Astrocyte of the cerebellum (primary cell): ENCODE data around the gene SLC7A14.

Experiments
- DNase-seq: peaks from one replicate; pipeline ENCODE4 v3.0.0-alpha.2; 2011; ENCODE audit warnings: low read depth
- H3K4me3 ChIP-seq: 2 replicates; pipeline ENCODE4 v1.5.1; 2011; ENCODE audit warnings: mild to moderate bottlenecking, low read depth, low read length, moderate library complexity
- in situ Hi-C: cut with HindIII; loops from 2 replicates; pipeline ENCODE4 v1.10.0; 2017; ENCODE audit warnings: low sequenced_read_pairs
- TF ChIP-seq, protein P1 (sequence below): IDR thresholded peaks from 2 replicates; pipeline ENCODE4 v1.5.1; 2012; ENCODE audit warnings: low read length, low read depth, moderate library complexity, mild to moderate bottlenecking; ENCODE audit errors: missing control alignments

The SLC7A14 gene

DNA sequence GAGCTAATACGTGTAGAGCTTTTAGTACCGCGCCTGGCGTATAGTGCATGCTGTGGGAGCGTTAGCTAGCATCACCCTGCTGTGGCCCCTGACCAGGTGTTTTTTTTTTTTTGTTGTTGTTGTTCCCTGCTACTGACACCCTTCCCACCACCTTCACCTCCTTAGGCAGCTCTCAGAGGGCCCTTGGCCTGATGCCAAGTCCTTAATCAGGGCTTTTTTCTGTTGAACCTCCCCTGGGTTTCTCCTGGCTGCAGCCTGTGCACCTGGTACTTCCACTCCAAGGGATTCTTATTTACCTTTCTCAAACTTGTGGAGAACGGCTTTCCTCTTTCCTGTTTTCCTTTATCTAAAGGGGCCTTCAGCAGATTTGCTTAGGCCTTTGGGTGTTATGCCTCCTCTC, 53.3 kb downstream of the SLC7A14 start:
- in situ Hi-C loops = no loop called here
- H3K4me3 ChIP-seq = no peak overlapping the region
- DNase-seq = no peak
- TF ChIP-seq, protein P1, sequence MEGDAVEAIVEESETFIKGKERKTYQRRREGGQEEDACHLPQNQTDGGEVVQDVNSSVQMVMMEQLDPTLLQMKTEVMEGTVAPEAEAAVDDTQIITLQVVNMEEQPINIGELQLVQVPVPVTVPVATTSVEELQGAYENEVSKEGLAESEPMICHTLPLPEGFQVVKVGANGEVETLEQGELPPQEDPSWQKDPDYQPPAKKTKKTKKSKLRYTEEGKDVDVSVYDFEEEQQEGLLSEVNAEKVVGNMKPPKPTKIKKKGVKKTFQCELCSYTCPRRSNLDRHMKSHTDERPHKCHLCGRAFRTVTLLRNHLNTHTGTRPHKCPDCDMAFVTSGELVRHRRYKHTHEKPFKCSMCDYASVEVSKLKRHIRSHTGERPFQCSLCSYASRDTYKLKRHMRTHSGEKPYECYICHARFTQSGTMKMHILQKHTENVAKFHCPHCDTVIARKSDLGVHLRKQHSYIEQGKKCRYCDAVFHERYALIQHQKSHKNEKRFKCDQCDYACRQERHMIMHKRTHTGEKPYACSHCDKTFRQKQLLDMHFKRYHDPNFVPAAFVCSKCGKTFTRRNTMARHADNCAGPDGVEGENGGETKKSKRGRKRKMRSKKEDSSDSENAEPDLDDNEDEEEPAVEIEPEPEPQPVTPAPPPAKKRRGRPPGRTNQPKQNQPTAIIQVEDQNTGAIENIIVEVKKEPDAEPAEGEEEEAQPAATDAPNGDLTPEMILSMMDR = no peak

DNA sequence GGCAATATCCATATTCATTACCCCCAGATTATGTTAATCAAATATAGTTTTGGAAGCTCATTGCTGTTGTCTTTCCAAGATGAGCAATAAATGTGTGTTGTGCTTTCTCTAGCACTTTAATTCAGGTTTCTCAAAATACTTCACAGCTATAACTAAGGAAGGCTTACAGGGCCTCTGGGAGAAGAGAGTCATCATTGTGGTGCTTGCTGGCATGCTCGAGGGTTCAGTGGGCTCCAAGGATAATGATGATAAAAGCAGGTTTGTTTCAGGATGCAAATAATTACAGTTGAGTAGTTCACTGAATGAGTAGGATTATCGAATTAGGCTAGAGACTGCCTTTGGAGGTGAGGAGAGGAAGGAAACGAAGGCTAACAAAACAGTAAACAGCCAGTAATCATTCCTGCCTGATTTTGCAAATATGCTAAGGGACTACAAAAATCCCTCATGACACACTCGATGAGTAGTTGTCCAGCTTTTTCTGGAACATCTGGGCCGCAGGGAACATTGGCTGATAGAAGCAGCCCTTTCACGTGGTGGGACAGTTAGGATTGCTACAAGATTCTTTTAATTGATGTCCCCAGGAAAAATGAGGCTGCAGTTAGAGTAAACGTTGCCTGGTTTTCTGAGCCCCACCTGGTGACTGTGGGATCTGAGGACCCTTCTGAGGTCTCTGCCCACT, 54.1 kb downstream of the SLC7A14 start:
- in situ Hi-C loops = no loop called here
- no peak overlapping the region for H3K4me3 ChIP-seq
- TF ChIP-seq, protein P1 = no peak
- DNase-seq = no peak

DNA sequence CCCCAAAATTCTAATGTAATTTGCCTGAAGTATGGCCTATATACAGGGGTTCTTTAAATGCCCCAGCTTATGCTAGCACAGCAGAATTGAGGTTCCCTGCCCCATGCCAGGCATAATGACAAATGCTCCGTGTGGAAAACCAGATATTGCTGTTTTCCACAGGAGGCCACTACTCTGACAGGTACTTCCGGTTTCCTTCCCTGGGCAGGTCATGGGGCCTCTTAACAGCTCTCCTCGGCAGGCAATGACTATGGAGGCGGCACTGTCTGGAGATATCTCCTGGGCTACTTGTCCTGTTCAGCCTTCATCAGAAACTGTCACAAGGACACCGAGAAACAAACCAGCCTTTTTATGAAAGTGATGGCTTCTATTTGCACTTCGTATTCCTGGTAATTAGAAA, 54.8 kb downstream of the SLC7A14 start:
- in situ Hi-C loops = no loop called here
- TF ChIP-seq, protein P1 = no peak
- no peak overlapping the region for H3K4me3 ChIP-seq
- no peak for DNase-seq

DNA sequence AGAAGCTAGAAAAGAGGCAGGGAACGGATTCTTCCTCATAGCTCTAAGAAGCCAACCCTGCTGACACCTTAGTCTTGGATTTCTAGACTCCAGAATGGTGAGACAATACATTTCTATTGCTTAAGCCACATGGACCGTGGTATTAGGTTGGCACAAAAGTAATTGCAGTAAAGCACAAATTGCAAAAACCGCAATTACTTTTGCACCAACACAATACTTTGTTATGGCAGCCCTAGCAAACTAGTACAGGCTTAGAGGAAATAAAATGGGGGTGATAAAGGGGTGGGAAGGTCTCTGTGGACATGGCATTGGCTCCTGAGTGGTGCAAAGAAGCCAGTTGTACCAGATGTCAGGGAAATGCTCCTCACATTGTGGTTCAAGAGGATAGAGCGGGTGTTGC, 56.0 kb downstream of the SLC7A14 start:
- H3K4me3 ChIP-seq = no peak overlapping the region
- in situ Hi-C loops = no loop called here
- TF ChIP-seq, protein P1 = no peak
- no peak for DNase-seq

DNA sequence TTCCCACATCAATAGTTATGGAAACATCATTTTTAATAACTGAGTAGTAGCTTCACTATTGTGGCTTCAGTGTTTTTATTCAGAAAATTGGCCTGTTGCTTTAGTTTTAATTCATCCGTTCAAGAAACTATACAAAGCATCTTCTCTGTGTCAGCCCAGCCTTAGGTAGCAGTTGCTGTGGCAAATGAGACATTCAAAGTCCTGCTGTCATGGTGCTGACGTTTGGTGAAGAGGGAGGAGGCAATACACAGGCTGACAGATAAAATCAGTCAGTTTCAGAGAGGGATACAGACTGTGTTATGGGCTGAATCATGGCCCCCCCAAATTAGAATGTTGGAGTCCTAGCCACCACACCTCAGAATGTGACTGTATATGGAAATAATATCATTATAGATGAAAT, 56.5 kb downstream of the SLC7A14 start:
- no peak for DNase-seq
- in situ Hi-C loops = no loop called here

DNA sequence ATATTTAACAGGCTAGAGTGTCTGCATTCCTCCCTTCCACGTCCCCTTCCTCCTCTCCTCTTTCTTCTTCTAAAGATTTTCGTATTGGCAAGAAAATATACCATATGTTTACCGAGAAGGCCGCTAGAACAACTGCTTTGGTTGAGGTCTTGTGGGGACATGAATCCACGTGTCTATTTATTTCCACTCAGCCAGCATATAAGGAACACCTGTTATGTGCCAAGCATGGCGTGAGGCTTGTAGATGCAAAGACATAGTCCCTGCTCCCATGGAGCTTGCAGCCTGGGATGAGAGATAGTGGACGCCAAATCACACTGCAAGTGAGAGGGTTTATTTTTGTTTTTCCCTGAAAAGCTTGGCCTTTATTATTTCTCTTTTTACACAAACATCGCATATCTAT, 57.1 kb downstream of the SLC7A14 start:
- in situ Hi-C loops = no loop called here
- TF ChIP-seq, protein P1 = no peak
- DNase-seq = no peak
- no peak overlapping the region for H3K4me3 ChIP-seq

More for the DNA sequence above, 56.5 kb downstream of the SLC7A14 start:
- TF ChIP-seq, protein P1 = no peak
- H3K4me3 ChIP-seq = no peak overlapping the region
